Measurements from ENCODE around the gene RBSN.

DNA sequence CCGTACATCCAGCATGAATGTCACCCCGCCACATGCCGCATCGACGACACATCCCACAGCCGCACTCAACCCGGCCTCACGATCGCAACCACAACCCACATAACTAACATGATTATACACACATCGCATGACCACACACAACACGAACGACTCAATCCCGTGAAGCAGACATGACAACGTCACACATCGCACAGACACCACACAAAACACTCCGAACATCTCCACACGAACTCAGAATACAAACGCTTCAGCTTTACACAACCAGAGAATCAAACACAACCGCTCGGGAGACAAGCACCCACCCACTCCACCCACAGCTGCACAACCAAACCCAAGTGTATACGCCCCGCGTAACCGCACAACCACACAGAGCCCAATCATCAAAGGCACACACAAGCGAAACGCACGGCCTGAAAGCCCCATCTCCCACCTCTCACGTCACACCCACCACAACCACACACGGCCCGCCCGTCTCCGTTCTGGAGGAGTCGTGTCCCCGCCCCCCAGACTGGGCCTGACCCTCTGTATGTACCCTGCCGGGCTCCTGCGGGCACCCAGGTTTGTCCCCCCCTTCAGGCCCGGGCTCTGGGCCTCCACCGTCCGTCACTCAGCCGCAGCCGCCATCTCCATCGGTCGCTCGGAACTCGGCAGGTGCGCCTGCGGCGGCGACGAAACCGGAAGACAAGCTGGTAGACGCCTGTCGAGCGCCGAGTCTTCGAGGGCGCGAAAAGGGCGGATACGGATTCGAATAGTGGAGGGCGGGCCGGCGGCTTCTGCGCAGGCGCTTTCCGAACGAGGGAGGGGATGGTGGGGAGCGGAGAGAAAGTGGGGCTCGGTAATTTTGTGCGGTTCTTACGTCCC, at the start of gene RBSN:
- TF ChIP-seq CTCF (conservative IDR thresholded peaks at IDR 0.05 in 1 of 2, IDR thresholded peaks at IDR 0.05 in 1 of 2; ENCODE audit: low read depth in 1 of 2, low read length in 2 of 2) (no peak), EZH2 (IDR thresholded peaks at IDR 0.05; ENCODE audit: low read length, missing control alignments) (no peak)
